CMK (cell line): ENCODE results near the gene PARP15.
"Not testable (repeated sequence)": the region's sequence is repeated elsewhere in the genome, so short reads cannot be mapped to it uniquely, and the experiment has no call there.

Experiments
- DNase-seq: peaks from one replicate; pipeline ENCODE4 v3.0.0-alpha.2; 2010; ENCODE audit warnings: low read depth

Gene PARP15

DNA sequence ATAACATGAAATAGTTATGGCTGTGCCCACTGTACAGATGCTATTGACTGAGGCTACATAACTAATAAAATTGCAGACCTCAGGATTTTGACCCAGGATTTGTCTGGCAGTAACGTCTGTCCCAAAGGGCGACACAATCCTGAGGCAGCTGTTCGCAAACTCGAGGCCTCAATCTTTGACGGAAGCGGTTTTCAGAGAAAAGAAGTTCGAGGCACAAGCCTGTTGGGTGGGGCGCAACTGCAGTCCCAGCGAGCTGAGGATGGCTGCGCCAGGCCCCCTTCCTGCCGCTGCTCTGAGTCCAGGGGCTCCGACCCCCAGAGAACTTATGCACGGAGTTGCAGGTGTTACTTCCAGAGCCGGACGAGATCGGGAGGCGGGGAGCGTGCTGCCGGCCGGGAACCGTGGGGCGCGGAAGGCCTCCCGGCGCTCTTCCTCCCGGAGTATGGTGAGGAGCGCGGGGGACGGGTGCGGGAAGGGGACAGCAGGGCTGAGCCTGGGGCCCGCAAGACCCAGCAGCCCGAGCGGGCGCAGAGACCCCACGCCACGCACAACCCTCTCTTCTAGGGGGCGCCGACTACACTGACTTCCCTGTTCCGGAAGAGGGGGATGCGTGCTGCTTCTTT, at the start of gene PARP15:
Gene PARP15, plus strand, starts transcription at position 242 of the 623 bp plus-strand sequence. Its CDS starts 18 bp downstream, at position 260.
- peak; percentile 26 for DNase-seq

DNA sequence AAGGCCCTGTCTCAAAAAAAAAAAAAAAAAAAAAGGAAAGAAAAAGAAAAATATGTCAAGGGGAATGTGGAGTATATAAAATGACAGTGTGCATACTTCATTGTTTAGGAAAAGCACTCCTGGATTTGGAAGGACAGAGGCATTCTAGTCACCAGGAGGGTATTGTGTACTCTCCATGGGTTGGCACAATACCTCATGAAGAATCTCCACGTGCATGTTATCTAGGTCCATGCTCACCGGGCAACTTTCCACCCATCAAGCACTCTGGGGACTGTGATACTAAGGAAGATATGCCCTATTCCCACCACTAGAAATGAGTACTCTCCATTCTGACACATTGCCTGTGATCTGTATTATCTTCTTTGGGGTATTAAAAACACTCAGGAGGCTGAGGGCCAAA, 47.3 kb upstream of the PARP15 start:
- no peak for DNase-seq

DNA sequence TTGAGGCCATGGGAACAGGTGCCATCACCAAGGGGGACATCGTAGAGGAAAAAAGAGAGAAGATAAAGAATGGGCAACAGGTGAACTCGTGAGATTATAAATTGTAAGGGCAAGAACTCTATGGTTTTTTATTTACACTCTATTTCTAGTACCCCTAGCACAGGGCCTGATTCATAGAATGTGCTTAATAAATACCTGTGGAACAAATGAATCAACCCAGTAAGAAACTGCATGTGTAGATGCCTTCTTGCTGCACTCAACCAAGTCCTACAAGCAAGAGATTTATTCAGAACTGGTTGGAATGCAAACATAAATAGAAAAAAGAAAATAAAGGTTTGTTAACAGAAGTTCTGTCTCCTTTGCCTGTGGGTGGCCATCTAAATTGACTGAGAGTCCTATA, 44.0 kb upstream of the PARP15 start:
- no peak for DNase-seq

DNA sequence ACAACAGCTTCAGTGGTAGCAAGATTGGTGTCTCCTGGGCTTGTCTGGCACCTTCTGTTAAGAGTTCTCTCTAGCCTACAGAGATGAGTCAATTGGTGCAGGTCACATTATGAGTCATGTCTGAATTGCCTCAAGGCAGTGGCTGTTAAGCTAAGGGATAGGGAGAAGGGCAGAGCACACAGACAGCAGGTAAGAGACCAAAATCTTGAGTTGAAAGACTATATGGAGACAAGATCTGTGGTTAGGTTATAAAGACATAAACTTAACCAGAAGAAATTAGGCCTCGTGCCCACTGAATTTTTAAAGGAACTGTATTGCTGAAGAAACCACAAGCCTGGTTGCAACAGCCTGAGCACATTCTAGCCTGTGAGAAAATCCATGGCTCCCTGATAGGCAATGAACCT, 43.5 kb upstream of the PARP15 start:
- no peak for DNase-seq

DNA sequence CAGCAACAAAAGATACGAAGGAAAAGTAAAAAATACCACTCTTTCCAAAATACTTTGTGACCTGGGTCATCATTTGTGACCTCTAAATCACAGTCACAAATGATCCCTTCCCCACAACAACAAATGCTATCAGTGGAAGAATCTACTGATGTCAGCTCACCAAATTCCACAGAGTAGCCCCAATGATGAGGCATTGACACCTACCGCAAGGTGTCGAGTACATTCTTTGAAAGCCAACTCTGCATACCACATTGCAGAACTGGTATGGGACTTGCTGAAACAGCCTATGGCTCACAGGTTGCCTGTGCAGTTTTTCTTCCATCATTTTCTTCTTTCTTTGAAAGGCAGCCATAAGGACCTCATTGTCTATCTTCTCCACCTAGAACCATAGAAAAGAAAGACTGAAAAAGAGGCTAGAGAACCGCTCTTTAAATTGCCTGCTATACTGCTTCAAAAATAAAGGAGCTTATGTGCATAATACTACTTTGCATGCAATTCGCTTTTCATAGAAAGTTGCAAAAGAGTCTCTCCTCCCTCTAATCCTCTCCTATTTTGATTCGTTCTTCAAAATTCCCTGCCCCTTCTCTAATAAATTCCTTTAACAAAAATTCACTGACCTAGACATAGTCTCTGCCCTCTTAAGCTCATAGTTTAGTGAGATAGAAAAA, 41.4 kb upstream of the PARP15 start:
- no peak for DNase-seq

DNA sequence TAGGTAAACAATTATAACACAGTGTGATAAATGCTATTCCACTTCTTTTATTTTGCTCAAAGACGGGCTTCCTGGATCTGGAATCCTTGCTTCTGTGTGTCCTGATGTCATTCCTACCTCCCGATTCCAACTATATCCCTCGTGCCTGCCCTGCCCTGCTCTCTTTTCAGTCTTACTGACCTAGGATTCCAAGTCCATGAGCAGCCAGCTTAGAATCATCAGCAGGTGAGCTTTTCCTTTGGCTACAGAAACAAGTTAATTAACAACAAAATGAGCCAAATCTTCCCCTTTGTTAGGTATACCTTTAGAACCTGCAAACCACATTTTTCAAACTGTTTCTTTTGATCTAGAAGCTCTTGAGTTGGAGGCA, 40.8 kb upstream of the PARP15 start:
- DNase-seq, result no peak

DNA sequence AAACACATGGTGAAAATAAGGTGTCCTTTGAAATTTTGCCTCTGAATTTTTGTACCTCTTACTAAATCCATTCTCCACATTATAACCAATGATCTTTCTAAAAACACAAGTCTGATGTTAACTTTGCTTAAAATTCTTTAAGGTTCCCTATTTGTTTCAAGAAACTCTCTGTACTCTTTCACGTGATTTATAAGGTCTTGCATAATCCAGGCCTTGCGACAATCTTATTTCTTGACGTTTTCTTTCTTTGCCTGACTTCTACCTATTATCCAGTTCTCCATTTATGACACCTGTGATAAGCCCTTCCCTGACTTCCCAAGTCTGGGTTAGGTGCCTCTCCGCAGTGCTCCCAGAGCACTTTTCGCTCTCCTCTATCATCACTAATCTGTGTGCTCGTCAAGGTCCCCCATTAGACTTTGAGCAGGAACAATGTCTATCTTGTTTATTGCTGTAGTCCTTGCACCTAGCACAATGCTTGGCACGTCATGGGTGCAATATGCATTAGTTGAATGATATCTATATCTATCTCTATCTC, 38.4 kb upstream of the PARP15 start:
- no peak for DNase-seq

DNA sequence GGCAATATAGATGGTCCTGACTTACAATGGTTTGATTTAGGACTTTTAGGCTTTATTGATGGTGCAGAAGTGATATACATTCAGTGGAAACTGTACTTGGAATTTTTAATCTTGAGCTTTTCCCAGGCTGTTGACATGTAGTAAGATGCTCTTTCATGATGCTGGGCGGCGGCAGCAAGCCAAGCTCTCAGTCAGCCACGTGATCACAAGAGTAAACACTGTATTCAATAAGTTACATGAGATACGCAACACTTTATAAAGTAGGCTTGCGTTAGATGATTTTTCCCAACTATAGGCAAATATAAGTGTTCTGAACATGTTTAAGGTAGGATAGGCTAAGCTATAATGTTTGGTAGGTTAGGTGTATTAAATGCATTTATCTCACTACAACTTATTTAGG, 31.3 kb upstream of the PARP15 start:
- no peak for DNase-seq

DNA sequence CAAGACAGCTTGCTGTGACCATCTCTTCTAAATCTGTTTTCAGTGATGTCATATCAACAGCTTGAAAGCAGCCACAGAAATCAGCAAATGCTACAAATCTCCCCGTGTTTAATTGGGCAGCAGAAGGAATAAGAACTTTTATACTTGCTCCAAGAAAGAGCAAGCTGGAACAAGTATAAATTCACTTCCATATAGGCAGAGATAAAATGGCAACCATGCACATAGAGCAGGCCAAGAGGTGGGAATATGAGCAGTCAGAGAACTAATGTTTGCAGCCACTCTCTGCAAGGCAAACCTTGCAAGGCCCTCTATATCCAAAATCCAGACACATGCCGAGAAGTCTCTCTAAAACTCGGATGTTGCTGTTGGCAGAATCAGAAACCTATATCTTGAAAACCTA, 29.4 kb upstream of the PARP15 start:
- DNase-seq, result no peak

DNA sequence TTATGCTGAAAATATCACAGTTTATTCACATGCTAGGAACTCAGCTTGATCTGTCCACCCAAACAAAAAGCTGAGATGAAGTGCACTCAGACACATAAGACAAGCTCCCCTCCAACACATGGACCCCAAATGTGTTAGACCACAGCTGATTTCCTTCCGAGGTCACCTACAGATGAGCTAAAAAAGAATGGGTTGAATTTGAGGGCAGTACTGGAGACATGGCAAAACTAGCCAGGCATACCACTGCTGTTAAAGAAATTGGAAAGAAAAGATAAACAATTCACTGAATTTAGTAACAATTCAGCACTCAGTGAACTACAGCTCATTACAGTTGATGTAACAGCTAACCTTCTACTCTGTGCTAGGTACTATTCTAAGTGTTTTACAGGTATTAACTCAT, 28.8 kb upstream of the PARP15 start:
- DNase-seq, result no peak

DNA sequence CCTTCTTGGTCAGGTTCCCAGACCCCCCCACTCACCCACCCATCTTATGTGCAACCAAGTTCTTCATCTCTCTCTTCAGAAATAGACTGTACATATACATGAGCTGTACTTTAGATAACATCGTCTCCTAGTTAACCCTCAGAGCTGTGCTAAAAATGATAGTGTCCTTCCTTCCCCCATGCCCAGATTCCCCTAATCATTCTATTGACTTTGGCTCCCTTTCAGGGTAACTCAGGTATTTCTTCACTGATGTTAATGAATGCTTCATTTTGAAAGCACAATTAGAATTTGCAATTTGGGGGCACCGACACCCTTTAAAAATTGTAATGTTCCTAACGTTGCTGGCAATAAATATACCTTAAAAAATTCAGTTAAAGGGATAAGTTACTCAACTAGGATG, 24.3 kb upstream of the PARP15 start:
- DNase-seq, result no peak

DNA sequence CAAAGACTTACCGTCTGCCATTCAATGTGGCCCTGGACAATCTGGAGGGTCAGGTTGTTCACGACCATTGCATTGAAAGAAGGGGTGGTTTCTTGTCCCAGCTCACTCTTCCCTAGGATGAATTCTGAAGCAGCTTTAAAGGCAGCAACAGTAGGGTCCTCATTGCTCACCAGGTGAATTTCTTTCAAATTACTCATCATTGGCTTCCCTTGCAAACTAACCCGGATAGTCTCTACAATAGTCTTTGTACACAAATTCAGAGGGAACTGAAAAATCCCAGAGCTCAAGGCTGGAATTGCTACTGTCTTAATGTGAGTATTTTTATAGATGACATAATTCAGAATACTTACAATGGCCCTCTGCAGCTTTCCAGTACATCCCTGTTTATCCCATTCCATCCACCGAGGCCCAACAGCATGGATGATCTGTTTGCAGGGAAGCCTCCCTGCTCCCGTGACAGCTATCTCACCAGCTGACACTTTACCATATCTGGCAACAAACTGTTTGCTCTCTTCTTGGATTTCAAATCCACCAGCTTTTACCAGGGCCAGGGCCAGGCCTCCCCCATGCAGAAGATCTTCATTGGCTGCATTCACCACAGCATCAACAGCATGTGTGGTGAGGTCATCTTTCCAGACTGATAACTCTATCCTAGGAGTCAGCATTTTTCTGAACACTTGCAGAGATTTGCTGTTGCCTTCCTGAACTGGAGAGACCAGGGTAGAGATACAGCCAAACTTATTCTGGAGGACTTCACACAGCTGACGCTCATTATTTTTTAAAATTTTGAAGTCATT, 22.0 kb upstream of the PARP15 start:
- DNase-seq, result no peak

DNA sequence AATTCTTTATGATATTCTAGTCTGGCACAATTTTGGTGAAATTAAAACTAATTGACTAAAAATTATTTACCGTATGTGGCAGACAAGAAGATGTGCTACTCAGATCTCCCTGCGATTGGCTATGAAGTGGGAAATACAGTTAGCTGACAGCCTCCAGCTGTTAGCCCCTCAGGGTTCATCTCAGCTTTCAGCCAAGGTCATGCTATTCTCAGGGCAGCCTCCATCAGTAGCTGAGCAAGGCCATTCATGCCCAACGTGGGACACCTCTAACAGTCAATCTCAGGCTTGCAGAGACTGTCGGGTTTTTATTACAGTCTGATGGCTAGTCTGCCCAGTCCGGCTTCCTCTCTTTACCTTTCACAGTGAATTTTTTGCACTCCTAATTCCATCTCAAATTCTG, 20.1 kb upstream of the PARP15 start:
- DNase-seq, result no peak

DNA sequence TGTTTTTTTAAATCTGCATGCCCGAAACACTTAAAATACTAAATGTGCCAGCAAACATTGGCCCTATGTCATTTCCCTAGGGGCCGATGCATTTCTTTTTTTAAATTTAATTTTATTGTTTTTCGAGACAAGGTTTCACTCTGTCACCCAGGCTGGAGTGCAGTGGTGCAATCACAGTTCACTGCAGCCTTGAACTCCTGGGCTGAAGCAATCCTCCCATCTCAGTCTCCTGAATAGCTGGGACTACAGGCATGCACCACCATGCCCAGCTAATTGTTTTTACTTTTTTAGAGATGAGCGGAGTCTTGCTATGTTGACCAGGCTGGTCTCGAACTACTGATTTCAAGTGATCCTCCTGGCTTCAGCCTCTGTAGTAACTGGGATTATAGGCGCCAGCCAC, 18.8 kb upstream of the PARP15 start:
- DNase-seq, result no peak

DNA sequence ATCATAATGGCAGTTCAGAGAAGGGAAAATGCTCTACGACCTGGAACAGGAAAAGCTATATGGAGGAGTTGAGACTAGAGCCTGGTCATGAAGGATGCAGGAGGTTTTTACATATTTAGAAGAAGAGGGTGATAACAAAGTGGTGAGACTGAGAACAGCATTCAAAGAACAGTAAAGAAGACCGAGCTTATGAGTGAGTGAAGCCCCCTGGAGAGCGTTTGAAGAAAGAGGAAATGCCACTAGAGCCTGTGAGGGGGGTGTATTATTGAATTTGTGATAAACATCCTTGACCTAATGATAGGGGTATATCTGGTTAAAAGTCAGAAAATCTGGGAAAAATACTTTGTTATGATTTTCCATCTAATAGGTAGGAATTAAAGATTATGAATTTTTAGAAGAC, 17.5 kb upstream of the PARP15 start:
- no peak for DNase-seq

DNA sequence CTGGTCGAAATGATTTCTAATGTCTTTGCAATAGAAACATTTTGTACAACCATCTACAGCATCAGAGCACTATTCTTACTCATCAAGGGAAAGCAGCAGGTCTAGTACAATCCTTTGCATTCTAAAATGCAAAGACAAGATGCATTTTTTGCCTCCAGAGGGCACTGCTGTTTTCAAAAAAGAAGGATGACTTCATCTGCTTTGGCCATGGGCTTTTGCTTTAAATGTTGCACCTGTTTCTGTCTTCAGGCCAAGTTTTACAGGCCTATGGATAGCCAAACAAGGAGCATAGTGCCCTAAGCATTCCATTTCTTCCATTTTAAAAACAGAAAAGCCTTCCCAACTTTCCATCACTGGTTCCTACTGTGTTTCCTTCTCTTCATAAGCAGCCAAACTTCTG, 16.8 kb upstream of the PARP15 start:
- DNase-seq, result no peak

DNA sequence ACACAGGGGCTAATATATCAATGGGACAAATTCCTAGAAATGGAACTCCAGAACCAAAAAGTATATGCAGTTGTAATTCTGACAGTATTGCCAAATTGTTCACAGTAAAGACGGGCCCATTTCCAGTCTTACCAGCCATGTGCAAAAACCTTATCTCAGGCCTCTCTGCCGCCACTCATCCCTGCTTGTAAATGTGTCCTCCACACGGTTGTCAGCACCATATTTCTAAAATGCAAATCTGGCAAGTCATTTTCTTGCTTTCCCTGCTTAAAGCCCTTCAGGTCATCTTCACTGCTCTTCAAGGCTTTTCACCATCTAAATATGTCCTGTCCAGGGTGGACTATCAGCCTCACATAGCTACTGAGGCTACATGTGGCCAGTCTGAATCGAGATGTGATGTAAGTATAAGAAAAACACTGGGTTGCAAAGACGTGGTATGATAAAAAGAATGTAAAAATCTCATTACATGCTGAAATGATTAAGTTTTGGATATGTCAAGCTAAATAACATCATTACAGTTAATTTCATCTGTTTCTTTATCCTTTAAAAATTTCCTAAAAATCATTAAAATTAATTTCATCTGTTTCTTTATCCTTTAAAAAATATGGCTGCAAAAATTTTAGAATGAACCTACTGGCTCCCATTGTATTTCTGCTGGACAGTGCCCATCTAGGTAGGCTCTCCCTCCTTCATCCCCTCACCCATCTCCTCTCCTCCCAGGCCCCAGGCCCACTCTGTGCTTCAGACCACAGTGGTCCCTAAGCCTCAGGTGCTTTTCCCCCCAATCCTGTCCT, 14.3 kb upstream of the PARP15 start:
- DNase-seq, result no peak

DNA sequence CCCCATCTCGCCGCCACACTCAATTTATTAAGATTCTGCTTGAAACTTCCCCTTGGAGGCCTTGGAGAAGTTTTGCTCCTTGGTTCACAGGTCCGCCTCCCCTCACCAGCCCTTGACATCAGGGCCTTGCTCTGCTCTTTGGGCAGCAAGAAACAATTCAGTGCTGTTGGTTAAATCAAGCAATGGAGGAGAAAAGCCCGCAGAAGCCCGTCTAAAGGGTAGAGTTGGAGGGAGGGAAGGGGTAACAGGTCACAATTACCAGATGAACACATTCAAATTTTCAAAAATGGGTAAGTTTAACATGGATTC, 13.8 kb upstream of the PARP15 start:
- no peak for DNase-seq

DNA sequence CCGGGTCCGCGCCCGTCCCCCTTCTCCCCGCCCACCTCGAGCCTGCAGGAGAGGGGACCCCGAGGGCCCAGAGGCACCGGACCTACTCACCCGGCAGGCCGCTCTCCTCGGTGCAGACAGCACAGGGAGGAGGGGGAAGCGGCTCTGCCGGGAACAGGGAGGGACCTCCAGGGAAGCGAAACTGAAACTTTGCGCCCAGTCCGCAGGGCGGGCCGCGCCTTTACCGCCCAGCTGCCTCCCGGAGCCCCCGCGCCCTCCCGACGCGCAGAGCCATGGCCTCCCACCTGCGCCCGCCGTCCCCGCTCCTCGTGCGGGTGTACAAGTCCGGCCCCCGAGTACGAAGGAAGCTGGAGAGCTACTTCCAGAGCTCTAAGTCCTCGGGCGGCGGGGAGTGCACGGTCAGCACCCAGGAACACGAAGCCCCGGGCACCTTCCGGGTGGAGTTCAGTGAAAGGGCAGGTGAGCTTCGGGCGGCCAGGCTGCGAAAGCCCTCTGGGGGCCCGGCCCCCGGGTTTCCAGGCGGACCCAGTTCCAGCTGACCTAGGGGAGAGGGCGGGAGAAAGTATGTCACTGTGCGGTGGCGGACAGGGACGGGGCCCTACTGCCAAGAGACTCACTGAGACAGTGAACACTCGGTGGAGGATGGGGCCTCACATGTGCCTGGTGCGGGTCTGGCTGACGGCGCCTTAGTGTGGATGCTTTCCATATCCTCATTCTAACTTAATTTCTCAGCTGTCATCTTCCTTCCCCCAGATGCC, 13.1 kb upstream of the PARP15 start, which contains the start of the genes DTX3L and PARP9:
Gene DTX3L, plus strand, starts transcription at position 184 of the 758 bp plus-strand sequence. Its CDS starts 89 bp downstream, at position 273.
Gene PARP9, minus strand, starts transcription at position 146 of the 758 bp plus-strand sequence. CDS start 4,680 bp downstream, outside the sequence.
- DNase-seq, result no peak

DNA sequence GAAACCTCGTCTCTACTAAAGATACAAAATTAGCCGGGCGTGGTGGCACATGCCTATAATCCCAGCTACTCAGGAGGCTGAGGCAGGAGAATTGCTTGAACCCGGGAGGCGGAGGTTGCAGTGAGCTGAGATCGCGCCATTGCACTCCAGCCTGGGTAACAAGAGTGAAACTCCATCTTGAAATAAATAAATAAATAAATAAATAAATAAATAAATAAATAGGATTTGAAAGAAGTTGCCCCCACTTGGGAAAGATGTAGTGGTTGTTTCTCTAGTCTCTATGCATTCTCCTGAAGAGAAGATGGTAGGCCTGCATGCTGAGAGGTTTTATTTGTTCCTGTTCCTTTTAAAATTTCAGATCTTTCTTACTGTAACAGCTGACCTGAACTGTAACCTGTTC, 9.3 kb upstream of the PARP15 start:
- DNase-seq, result not testable (repeated sequence)

DNA sequence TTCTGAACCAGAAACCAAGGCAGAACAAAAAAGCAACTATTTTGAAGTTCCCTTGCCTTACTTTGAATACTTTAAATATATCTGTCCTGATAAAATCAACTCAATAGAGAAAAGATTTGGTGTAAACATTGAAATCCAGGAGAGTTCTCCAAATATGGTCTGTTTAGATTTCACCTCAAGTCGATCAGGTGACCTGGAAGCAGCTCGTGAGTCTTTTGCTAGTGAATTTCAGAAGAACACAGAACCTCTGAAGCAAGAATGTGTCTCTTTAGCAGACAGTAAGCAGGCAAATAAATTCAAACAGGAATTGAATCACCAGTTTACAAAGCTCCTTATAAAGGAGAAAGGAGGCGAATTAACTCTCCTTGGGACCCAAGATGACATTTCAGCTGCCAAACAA, 8.7 kb upstream of the PARP15 start:
- no peak for DNase-seq
